Activated CD4-positive, alpha-beta T cell treated with anti-CD3 and anti-CD28 coated beads, Interleukin-2, amount 50 U/mL, for 4 hours (primary cell): ENCODE results near the gene PRPH.
"Not testable (repeated sequence)": the region's sequence is repeated elsewhere in the genome, so short reads cannot be mapped to it uniquely, and the experiment has no call there.

ENCODE experiments used
- DNase-seq, 2 experiments: peaks; one replicate each; pipeline ENCODE4 v3.0.0-alpha.2; 2020

The PRPH gene

DNA sequence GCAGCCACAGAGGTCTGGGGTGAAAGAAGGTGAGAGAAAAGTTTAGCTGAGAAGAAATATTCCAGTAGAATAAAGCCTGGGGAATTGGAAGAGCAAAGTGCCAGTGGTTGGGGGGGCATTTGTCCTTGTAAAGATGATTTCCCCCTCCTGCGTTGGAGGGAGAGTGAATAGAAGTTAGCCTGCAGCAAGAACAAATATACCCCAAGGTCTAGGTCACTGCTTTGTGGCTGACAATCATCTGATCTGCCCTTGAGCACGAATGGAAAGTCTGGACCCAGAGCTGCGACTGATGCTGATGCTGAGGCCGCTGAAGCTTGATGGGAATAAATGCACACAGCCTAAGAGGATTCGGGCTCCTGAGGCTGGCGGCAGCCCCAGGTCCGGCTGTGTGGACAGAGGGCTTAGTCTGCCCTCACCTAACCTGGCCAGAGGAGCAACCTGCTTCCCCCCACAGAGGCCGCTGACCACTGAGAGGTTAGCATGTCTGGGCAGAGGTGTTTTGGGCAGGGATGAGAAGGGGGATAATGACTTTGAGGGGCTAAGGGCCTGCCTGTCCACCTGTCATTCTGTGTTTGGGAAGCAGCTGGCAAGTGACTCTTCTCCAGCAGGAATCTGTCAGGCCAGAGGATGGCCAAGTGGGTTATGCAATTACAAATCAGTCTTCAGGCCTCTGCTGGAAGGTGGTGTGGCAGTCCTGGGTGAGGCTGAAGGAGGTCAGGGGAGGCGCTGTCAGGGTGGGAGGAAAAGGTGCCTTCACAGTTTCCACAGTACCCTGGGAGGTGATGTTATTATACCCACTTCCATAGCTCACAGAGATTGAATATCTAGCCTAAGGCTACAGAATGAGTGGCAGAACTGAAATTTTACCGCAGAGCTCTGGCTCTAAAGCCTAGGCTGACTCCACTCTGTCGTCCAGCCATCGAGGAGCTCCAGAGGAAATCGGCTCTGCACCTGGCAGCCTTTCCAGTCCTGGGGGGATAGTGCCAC is 18.4 kb upstream of the PRPH start:
- no peak for DNase-seq

DNA sequence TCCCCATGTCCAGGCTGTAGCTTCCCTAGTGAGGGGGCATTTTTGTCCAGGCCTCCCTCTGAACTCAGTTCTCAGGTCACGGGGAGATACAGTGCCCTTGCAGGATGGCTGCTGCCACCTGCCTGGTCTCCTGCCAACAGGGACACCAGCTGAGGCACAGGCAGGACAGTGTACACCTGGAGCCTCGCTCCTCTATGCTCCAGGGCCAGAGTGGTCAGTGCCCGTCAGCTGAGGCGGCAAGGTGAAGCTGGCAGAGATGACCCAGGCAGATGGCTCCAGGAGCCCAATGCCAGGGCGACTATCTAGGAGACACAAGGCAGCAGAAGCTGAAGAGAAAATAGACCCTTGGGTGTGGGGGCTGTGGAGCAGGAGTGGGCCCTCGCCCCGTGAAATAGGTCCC is 17.5 kb upstream of the PRPH start:
- no peak for DNase-seq

GRCh38 chr12:49279706-49280159 is 15.2 kb upstream of the PRPH start:
- no peak for DNase-seq

DNA sequence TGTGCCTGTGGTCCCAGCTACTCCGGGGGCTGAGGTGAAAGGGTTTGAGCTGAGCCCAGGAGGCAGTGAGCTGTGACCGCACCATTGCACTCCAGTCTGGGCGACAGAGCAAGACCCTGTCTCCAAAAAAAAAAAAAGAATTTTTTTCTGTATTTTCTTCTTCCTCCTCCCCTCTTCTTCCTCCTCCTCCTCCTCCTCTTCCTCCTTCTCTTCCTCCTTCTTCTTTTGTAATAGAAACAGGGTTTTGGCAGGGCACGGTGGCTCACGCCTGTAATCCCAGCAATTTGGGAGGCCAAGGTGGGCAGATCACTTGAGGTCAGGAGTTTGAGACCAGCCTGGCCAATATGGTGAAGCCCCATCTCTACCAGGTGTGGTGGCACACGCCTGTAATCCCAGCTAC is 14.4 kb upstream of the PRPH start:
- not testable (repeated sequence) for DNase-seq

DNA sequence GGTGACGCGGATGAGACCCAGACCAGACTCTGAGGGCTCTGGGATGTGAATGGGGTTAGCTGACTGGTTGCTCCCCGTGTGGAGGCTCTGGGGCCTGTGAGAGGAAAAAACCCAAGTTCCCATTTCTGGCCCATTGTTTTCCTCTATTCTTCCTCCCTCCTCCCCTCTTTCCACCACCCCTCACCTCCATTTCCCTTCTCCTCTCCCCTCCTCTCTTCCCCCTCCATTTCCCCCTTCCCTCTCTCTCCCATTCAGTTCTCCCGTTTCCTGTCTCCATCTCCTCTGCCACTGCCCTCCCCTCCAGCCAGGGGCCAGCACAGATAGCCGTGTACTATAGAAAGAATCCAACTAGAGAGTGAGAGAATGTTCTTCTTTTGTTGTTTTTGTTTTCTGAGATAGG is 12.6 kb upstream of the PRPH start:
- no peak for DNase-seq

GRCh38 chr12:49282740-49283375 is 12.1 kb upstream of the PRPH start:
- not testable (repeated sequence) for DNase-seq

GRCh38 chr12:49283541-49284429 is 11.2 kb upstream of the PRPH start:
- no peak for DNase-seq

- no peak for DNase-seq
Measured at GRCh38 chr12:49284672-49285071, 10.3 kb upstream of the PRPH start.

DNA sequence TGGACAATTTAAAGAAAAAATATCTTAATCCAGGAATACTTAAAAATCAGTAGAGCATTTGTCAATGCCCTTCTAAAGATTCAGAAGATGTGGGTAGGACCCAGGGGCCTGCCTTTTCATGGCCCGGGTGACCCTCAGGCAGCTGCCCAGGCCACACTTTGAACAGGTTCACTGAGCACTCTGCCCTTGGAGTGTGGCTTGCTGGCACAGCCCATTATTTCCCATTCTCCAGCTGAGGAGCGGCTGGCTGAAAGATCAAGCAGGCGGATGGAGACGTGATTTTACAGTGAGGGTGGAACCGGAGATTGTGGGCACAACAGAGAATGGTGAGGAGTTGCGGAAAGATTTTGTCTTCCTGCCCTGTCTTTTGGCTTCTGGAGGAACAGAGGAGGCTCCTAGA is 7.1 kb upstream of the PRPH start:
- DNase-seq, result no peak

DNA sequence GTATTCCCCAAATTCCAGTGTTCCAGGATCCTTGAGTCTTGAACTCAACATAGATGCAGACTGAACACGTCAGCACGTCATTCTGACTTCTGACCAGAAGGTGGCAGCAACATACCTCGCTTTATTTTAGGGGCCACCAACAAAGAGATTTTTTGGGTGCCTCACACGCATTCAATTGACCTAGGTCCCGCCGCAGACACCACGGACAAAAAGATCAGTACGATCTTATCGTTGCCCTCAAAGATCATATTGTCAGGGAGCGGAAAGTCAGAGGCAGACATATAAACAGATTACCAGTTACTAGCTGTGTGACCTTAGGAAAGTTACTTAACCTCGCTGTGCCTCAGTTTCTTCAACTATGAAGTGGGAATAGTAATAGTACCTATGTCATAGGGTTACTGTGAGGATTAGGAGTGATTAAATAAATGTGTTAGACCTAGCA is 6.5 kb upstream of the PRPH start:
- peak; percentile 58 to 65 for DNase-seq

DNA sequence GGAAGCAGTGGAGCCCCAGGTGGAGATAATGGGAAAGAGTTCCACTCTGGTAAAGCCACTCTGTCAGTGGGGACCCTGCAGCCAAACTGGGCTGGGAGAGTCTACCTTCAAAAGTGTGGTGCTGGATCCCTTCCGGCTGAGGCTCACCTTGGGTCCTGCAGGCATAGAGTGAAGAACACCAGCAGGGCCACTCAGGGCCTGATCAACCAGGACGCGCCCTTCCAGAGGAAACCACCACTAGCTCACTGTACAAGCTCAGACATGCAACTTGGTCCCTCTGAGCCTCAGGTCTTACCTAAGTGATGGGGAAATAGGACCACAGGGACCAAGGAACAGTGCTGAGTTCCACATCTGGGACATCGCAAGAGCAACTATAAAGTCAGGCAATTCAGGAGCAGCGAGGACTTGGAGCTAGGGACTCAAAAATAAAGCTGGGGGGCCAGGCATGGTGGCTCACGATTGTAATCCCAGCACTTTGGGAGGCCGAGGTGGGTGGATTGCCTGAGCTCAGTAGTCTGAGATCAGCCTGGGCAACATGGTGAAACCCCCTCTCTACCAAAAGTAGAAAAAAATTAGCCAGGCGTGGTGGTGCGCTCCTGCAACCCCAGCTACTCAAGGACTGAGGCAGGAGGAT is 5.9 kb upstream of the PRPH start:
- DNase-seq, result no peak

- no peak for DNase-seq
Measured at GRCh38 chr12:49292729-49293055, 2.3 kb upstream of the PRPH start.

GRCh38 chr12:49293056-49293956 is 1.6 kb upstream of the PRPH start:
- no peak for DNase-seq

DNA sequence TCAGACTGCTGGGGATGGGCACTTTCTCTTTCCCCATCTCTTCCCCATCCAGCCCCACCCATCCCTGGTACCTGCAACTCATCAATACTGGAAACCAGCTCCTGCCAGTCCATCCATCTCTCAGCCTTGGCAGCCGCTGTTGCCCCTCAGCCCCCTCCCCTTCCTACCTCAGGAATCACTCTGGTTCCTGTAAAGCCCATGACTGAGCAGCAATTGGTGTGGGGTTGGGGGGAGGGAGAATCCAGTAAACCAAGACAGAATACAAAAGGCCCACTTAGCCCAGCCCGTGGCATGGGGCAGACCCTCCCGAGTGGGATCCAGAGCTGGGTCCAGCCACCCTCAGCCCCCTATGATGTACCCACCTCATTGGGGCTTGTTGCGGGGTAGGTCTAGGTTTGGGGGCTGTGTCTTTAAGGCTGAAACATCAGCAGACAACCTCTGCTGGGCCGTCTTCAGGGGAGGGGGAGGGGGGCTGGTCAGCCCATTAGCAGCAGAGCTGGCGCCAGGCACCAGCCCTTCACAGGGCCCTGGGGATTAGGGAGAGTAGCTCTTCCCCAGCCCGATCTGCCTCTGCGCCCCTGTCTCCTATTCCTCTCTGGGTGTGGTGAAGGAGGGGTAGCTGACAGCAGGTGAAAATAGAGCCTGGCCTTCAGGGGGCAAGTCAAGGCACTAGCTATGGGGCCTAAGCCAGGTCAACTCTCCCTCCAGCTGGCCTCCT is 702 bp upstream of the PRPH start:
- no peak for DNase-seq

GRCh38 chr12:49294804-49295081 is 204 bp upstream of the PRPH start:
- DNase-seq, result no peak

DNA sequence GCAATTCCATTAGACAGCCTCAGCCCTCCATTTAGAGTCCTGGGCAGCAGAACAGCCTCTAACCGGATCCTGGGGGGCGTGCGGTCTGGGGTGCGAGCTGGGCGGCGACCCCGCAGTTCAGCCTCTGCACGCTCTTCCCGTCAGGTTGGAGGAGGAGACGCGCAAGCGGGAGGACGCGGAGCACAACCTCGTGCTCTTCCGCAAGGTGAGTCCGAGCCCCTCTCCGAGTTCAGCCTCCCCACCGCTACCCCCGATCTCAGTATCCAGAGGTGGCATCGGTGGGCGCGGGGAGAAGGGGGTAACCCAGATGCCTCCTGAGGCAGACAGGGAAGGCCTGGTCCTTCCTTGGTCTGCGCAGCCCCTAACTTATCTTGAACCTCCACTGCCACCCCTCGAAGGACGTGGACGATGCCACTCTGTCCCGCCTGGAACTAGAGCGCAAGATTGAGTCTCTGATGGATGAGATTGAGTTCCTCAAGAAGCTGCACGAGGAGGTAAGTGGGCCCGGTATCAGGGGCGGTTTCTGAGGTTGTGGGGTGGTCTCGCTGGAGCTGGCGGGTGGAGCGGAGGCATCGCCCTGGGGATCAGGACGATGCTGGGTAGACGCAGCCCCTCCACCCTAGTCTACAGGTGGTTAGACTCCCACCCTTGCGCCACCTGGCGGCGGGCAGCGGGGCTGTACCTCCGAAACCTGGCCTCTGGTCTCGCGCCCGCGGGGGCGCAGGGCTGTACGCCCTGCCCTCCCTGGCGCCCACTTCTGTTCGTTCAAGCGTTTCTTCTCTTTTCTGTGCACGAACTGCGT is 1.3 kb downstream of the PRPH start:
- DNase-seq, result peak; percentile 55 to 57

GRCh38 chr12:49296836-49297694 is 2.1 kb downstream of the PRPH start:
- peak; percentile 11 to 12 for DNase-seq

DNA sequence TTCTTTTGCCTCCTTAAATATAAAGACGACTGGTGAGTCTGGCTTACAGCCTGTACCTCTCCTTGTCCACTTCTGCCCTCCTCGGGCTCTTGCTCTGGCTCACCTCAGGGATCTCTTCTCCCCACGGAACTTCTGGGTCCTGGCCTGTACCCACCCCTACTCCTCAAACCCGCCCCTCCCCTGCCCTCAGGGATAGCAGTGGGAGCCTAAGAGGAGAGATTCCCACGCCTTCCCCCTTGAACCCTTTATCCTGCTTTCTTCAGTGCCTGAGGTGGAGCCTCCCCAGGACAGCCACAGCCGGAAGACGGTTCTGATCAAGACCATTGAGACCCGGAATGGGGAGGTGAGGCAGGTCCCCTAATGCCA is 2.7 kb downstream of the PRPH start:
- DNase-seq, result no peak

- DNase-seq, result no peak
Measured at GRCh38 chr12:49298160-49298559, 3.2 kb downstream of the PRPH start.
